BLaER1 treated with 17β-estradiol and CSF1 and Interleukin-3, amounts not matched to agents 10 nM and 100 nM (cell line): ENCODE measurements around the gene HIP1R.

Experiments used
- H3K27ac ChIP-seq, 11 experiments: shearing (Covaris generic); formaldehyde crosslinking; 2 replicates each; pipeline ENCODE4 v1.8.1; 2022
- H3K27me3 ChIP-seq, 11 experiments: shearing (Covaris generic); formaldehyde crosslinking; 2 replicates each; pipeline ENCODE4 v1.8.1; 2022
- H3K36me3 ChIP-seq, 11 experiments: shearing (Covaris generic); formaldehyde crosslinking; 2 replicates each; pipeline ENCODE4 v1.8.1; 2022
- H3K4me1 ChIP-seq, 10 experiments: shearing (Covaris generic); formaldehyde crosslinking; 2 replicates each; pipeline ENCODE4 v1.8.1; 2022
- H3K4me2 ChIP-seq, 11 experiments: shearing (Covaris generic); formaldehyde crosslinking; 2 replicates each; pipeline ENCODE4 v1.8.1; 2022
- H3K4me3 ChIP-seq, 10 experiments: shearing (Covaris generic); formaldehyde crosslinking; 2 replicates each; pipeline ENCODE4 v1.8.1; 2022
- H3K9ac ChIP-seq, 11 experiments: shearing (Covaris generic); formaldehyde crosslinking; 2 replicates each; pipeline ENCODE4 v1.8.1; 2022
- H3K9me3 ChIP-seq, 11 experiments: shearing (Covaris generic); formaldehyde crosslinking; replicated peaks in 1 of 11; 2 replicates each; pipeline ENCODE4 v1.8.1; 2022
- H4K20me1 ChIP-seq, 11 experiments: shearing (Covaris generic); formaldehyde crosslinking; 2 replicates each; pipeline ENCODE4 v1.8.1; 2022
- Cebpa-rat ChIP-seq, 11 experiments: shearing (Covaris generic); IDR thresholded peaks; 2 replicates each; pipeline ENCODE4 v1.8.1; 2022

The HIP1R gene

GRCh38 chr12:122834921-122835749, at the start of gene HIP1R:
HIP1R (plus strand) TSS chr12:122835457; CDS start chr12:122835551, 94 bp downstream.
- Histone ChIP-seq H3K9ac (peak within 1 kb of the TSS; percentile 74 to 91 (median 80)), H4K20me1 (peaks cover 0 to 35% (median 0%) of the 10 kb centered on the region in 11 experiments; a peak in 7 of 22 replicates), H3K4me3 (peak within 1 kb of the TSS; percentile 67 to 91 (median 79)), H3K36me3 (peaks cover 0 to 15% (median 0%) of the 10 kb centered on the region in 11 experiments; a peak in 5 of 22 replicates), H3K27me3 (peaks cover 0 to 21% (median 0%) of the 10 kb centered on the region in 11 experiments; a peak in 3 of 22 replicates), H3K27ac (peak within 1 kb of the TSS in 10 of 11 experiments; percentile 29 to 78 (median 74); a peak in 18 of 22 replicates), H3K4me1 (peaks cover 16 to 51% (median 43%) of the 10 kb centered on the region in 10 experiments), H3K4me2 (peak within 1 kb of the TSS; percentile 81 to 99 (median 95)), H3K9me3 (no peaks in the 10 kb centered on the region)
- no peak for TF ChIP-seq Cebpa-rat (IDR thresholded peaks at IDR 0.05)

GRCh38 chr12:122785503-122785902, 49.8 kb upstream of the HIP1R start:
- H3K36me3 ChIP-seq = peaks cover 0 to 8% (median 0%) of the 10 kb centered on the region in 11 experiments; a peak in 2 of 22 replicates
- H3K4me1 ChIP-seq = no peaks in the 10 kb centered on the region
- no peak overlapping the region for H3K27ac ChIP-seq
- no peaks in the 10 kb centered on the region for H3K27me3 ChIP-seq
- H4K20me1 ChIP-seq = no peaks in the 10 kb centered on the region
- TF ChIP-seq Cebpa-rat (IDR thresholded peaks at IDR 0.05) = no peak
- H3K4me2 ChIP-seq = no peak overlapping the region
- H3K9me3 ChIP-seq = no peaks in the 10 kb centered on the region
- H3K9ac ChIP-seq = no peak overlapping the region
- no peak overlapping the region for H3K4me3 ChIP-seq

- H4K20me1 ChIP-seq = no peaks in the 10 kb centered on the region
These were observed 46.9 kb upstream of the HIP1R start for GRCh38 chr12:122788387-122788786.

GRCh38 chr12:122789637-122790036, 45.6 kb upstream of the HIP1R start:
- Histone ChIP-seq H3K4me3 (no peak overlapping the region), H3K4me2 (no peak overlapping the region), H3K27ac (no peak overlapping the region), H4K20me1 (no peaks in the 10 kb centered on the region), H3K9ac (no peak overlapping the region), H3K9me3 (no peaks in the 10 kb centered on the region), H3K36me3 (no peaks in the 10 kb centered on the region), H3K4me1 (0 out of 20 replicates have a peak, but pooled peaks cover 0 to 3% (median 0%) of the 10 kb centered on the region in 10 experiments), H3K27me3 (no peaks in the 10 kb centered on the region)
- TF ChIP-seq Cebpa-rat (IDR thresholded peaks at IDR 0.05) = no peak

More at GRCh38 chr12:122788387-122788786, 46.9 kb upstream of the HIP1R start:
- Histone ChIP-seq H3K9me3 (no peaks in the 10 kb centered on the region), H3K4me1 (no peaks in the 10 kb centered on the region), H3K27ac (no peak overlapping the region), H3K27me3 (no peaks in the 10 kb centered on the region), H3K4me2 (no peak overlapping the region), H3K36me3 (no peaks in the 10 kb centered on the region), H3K9ac (no peak overlapping the region), H3K4me3 (no peak overlapping the region)
- no peak for TF ChIP-seq Cebpa-rat (IDR thresholded peaks at IDR 0.05)

- Histone ChIP-seq H4K20me1 (no peaks in the 10 kb centered on the region), H3K27ac (no peak overlapping the region)
- no peak for TF ChIP-seq Cebpa-rat (IDR thresholded peaks at IDR 0.05)
These were observed 44.7 kb upstream of the HIP1R start for GRCh38 chr12:122790393-122791075.

GRCh38 chr12:122793685-122794106, 41.6 kb upstream of the HIP1R start:
- H3K4me2 ChIP-seq = peak overlapping the region in 1 of 11 experiments; percentile 54; a peak in 3 of 22 replicates

More at GRCh38 chr12:122790393-122791075, 44.7 kb upstream of the HIP1R start:
- Histone ChIP-seq H3K9me3 (no peaks in the 10 kb centered on the region), H3K9ac (no peak overlapping the region), H3K36me3 (no peaks in the 10 kb centered on the region), H3K4me2 (no peak overlapping the region), H3K27me3 (no peaks in the 10 kb centered on the region), H3K4me1 (0 out of 20 replicates have a peak, but pooled peaks cover 0 to 3% (median 0%) of the 10 kb centered on the region in 10 experiments), H3K4me3 (no peak overlapping the region)

GRCh38 chr12:122795807-122796206, 39.5 kb upstream of the HIP1R start:
- Histone ChIP-seq H3K36me3 (no peaks in the 10 kb centered on the region), H3K4me1 (peaks cover 0 to 14% (median 10%) of the 10 kb centered on the region in 10 experiments; a peak in 15 of 20 replicates), H3K9me3 (no peaks in the 10 kb centered on the region), H3K27ac (no peak overlapping the region), H3K4me3 (no peak overlapping the region), H4K20me1 (no peaks in the 10 kb centered on the region), H3K4me2 (no peak overlapping the region), H3K9ac (no peak overlapping the region; a peak in 1 of 22 replicates), H3K27me3 (no peaks in the 10 kb centered on the region)
- no peak for TF ChIP-seq Cebpa-rat (IDR thresholded peaks at IDR 0.05)

More at GRCh38 chr12:122793685-122794106, 41.6 kb upstream of the HIP1R start:
- no peaks in the 10 kb centered on the region for H3K9me3 ChIP-seq
- no peak overlapping the region for H3K9ac ChIP-seq
- TF ChIP-seq Cebpa-rat (IDR thresholded peaks at IDR 0.05) = no peak
- H3K27me3 ChIP-seq = no peaks in the 10 kb centered on the region
- peaks cover 0 to 3% (median 0%) of the 10 kb centered on the region in 10 experiments; a peak in 1 of 20 replicates for H3K4me1 ChIP-seq
- H4K20me1 ChIP-seq = no peaks in the 10 kb centered on the region
- no peak overlapping the region for H3K27ac ChIP-seq
- no peak overlapping the region for H3K4me3 ChIP-seq
- H3K36me3 ChIP-seq = no peaks in the 10 kb centered on the region

GRCh38 chr12:122799641-122800243, 35.5 kb upstream of the HIP1R start:
- peak overlapping the region in 2 of 11 experiments; percentile 26 to 40; a peak in 3 of 22 replicates for H3K9ac ChIP-seq
- no peaks in the 10 kb centered on the region for H4K20me1 ChIP-seq
- H3K27me3 ChIP-seq = no peaks in the 10 kb centered on the region
- H3K4me3 ChIP-seq = no peak overlapping the region
- peaks cover 0 to 12% (median 10%) of the 10 kb centered on the region in 10 experiments; a peak in 15 of 20 replicates for H3K4me1 ChIP-seq
- no peak overlapping the region for H3K27ac ChIP-seq
- no peak for TF ChIP-seq Cebpa-rat (IDR thresholded peaks at IDR 0.05)
- no peaks in the 10 kb centered on the region for H3K9me3 ChIP-seq
- peak overlapping the region in 9 of 11 experiments; percentile 16 to 67 (median 47); a peak in 17 of 22 replicates for H3K4me2 ChIP-seq
- H3K36me3 ChIP-seq = no peaks in the 10 kb centered on the region
